ENCODE results near the gene RNU6-9.

The RNU6-9 gene

GRCh38 chr19:892243-892893, 916 bp upstream of the RNU6-9 start:
- CTCF ChIA-PET = interaction anchor here (1.0 to 2.3 kb wide), 4 partner anchors 11 to 374 kb away, joined by 3 to 9 read pairs (median 5); no protein-coding TSS in a partner anchor

DNA sequence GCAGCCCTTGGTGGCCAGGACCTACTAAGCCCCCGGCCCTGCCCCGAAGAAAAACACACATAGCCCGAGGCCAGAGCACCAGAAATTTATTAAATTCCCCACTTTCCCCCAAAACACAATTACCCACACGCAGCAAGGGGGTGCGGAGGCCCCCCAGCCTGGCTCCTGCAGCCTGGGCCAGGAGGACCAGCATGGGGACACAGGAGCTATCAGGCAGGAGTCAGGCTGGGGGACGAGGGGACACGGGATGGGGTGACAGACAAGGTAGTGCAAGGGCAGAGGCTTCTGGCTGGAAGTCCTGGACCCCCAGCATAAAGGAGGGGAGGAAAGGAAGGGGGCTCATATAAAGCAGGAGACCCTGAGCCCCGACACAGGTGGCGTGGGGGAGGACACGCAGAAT, 3.1 kb downstream of the RNU6-9 start:
- DNase-seq (ENCODE audit: extremely low spot score) = no peak
- ChIA-PET POLR2A (interaction anchor here (1.4 kb wide), 1 partner anchor 10 kb away, joined by 5 read pairs; no protein-coding TSS in a partner anchor), CTCF (interaction anchor here (1.1 kb wide), 1 partner anchor 17 kb away, joined by 3 read pairs; no protein-coding TSS in a partner anchor)
- no peak for TF ChIP-seq CTCF (IDR thresholded peaks at IDR 0.05; ENCODE audit: control extremely low read depth, extremely low read depth, low read depth, missing control alignments)

More at GRCh38 chr19:892243-892893, 916 bp upstream of the RNU6-9 start:
- TF ChIP-seq CTCF (IDR thresholded peaks at IDR 0.05; ENCODE audit: control extremely low read depth, extremely low read depth, low read depth, missing control alignments) = no peak
- POLR2A ChIA-PET = interaction anchor here (1.4 to 1.8 kb wide), 2 partner anchors 11 to 15 kb away, joined by 6 to 8 read pairs; no protein-coding TSS in a partner anchor
- no peak for DNase-seq (ENCODE audit: extremely low spot score)

DNA sequence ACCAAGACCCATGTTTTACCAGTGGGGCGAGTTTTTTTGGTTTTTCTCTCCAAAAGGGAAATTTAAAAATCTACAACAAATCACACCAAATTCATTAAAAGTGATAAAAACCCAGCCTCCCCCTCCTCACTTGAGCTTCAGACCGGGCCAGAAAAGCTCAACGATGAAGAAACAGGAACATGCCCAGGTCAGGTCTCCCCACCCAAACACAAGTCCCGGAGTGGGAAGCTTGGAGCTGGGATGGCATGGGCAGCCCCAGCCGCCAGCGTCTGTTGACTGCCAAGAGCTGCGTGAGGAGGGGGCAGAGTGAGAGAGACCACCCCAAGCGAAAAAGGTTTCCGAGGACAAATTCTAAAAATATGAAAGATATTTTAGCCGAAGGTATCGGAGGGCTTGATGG, 3.7 kb downstream of the RNU6-9 start:
- ChIA-PET CTCF (no interaction called here), POLR2A (interaction anchor here (0.8 kb wide), 1 partner anchor 10 kb away, joined by 3 read pairs; no protein-coding TSS in a partner anchor)
- DNase-seq (ENCODE audit: extremely low spot score) = no peak
- TF ChIP-seq CTCF (IDR thresholded peaks at IDR 0.05; ENCODE audit: control extremely low read depth, extremely low read depth, low read depth, missing control alignments) = no peak

- no peak for DNase-seq (ENCODE audit: extremely low spot score)
- no peak for TF ChIP-seq CTCF (IDR thresholded peaks at IDR 0.05; ENCODE audit: control extremely low read depth, extremely low read depth, low read depth, missing control alignments)
- CTCF ChIA-PET = no interaction called here
- POLR2A ChIA-PET = interaction anchor here (0.8 kb wide), 1 partner anchor 9 kb away, joined by 3 read pairs; no protein-coding TSS in a partner anchor
Observed at GRCh38 chr19:897442-898039, 4.3 kb downstream of the RNU6-9 start.

DNA sequence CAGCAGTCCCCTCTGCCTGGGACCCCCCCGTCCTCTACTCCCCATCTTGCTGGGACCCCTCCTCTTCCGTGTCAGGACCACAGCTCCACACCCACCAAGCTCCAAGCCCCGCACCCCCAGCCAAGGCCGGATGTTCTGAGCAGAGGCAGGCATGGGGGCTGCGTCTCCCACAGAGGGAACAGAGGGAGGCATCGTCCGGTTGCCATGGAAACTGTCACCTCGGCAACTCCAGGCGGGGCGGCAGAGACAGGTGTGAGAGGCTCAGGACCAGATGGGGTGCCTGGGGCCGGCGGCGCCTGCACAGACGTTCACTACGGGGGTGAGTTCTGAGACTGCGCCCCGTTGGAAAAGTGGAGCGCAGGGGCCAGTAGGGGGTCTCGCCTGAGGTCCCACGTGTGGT, 5.4 kb downstream of the RNU6-9 start:
- TF ChIP-seq CTCF (IDR thresholded peaks at IDR 0.05; ENCODE audit: control extremely low read depth, extremely low read depth, low read depth, missing control alignments) = no peak
- DNase-seq (ENCODE audit: extremely low spot score) = no peak
- CTCF ChIA-PET = no interaction called here
- POLR2A ChIA-PET = no interaction called here

- no peak for TF ChIP-seq CTCF (IDR thresholded peaks at IDR 0.05; ENCODE audit: control extremely low read depth, extremely low read depth, low read depth, missing control alignments)
- ChIA-PET CTCF (no interaction called here), POLR2A (no interaction called here)
- DNase-seq (ENCODE audit: extremely low spot score) = no peak
Observed at GRCh38 chr19:899336-900042, 6.2 kb downstream of the RNU6-9 start.

Measured in GM10248 (cell line).